IMR-90 (cell line): ENCODE results near the gene CENPP. TPM values are rescaled to one million over a fixed set of nuclear protein-coding genes. Genes with fewer than 3 reads are reported as not detected.

Experiments used
- ATAC-seq: fragments of 200-7000 bp; cut with Tn5 transposase; 2 replicates; pipeline ENCODE4 v1.9.1; 2020; ENCODE audit warnings: low read depth, mild to moderate bottlenecking, moderate library complexity
- BruUV-seq: library from RNA; stranded (reverse); fragments of 400-500 nt; replicated peaks from 2 replicates; lab custom pipeline; 2021; lab: Mats Ljungman, UMichigan
- CTCF ChIA-PET: fragments of 300-600 bp; formaldehyde crosslinking; extraction: SDS; loops from one replicate; lab custom pipeline; 2021; ENCODE audit warnings: antibody characterized with exemption; lab: Yijun Ruan, JAX
- POLR2A ChIA-PET: fragments of 300-600 bp; sonication (Branson Sonifier 250); formaldehyde crosslinking; loops from one replicate; lab custom pipeline; 2022; ENCODE audit warnings: antibody characterized with exemption; ENCODE audit not compliant: unreplicated experiment; lab: Charles Lee
- DNase-seq: peaks from one replicate; pipeline ENCODE4 v3.0.0; 2013
- H2AFZ ChIP-seq: replicated peaks from 2 replicates; pipeline ENCODE3; 2013; ENCODE audit warnings: low read length, mild to moderate bottlenecking; ENCODE audit not compliant: poor library complexity
- H2AK5ac ChIP-seq: 2 replicates; pipeline ENCODE4 v1.6.1; 2013; ENCODE audit warnings: low read depth, low read length, inconsistent platforms
- H2AK9ac ChIP-seq: replicated peaks from 2 replicates; pipeline ENCODE3; 2013; ENCODE audit warnings: mild to moderate bottlenecking, low read depth, low read length, moderate library complexity; ENCODE audit not compliant: poor library complexity
- H2BK120ac ChIP-seq: 2 replicates; pipeline ENCODE4 v1.6.1; 2013; ENCODE audit warnings: low read depth, low read length, inconsistent platforms
- H2BK15ac ChIP-seq: 3 replicates; pipeline ENCODE4 v1.6.1; 2013; ENCODE audit warnings: low read depth, low read length, inconsistent platforms
- H2BK20ac ChIP-seq: 2 replicates; pipeline ENCODE4 v1.6.1; 2013; ENCODE audit warnings: low read depth, mild to moderate bottlenecking, inconsistent platforms, low read length, moderate library complexity
- H2BK5ac ChIP-seq: 2 replicates; pipeline ENCODE4 v1.6.1; 2013; ENCODE audit warnings: mild to moderate bottlenecking, low read depth, low read length, inconsistent platforms; ENCODE audit not compliant: poor library complexity, severe bottlenecking
- H3K14ac ChIP-seq: replicated peaks from 2 replicates; pipeline ENCODE4 v1.6.1; 2013; ENCODE audit warnings: low read depth, low read length, inconsistent platforms
- H3K18ac ChIP-seq: 2 replicates; pipeline ENCODE4 v1.6.1; 2013; ENCODE audit warnings: low read depth, low read length, control low read depth
- H3K23ac ChIP-seq: 2 replicates; pipeline ENCODE4 v1.6.1; 2013; ENCODE audit warnings: low read depth, low read length, inconsistent platforms
- H3K27ac ChIP-seq: 2 replicates; pipeline ENCODE4 v1.5.1; 2013; ENCODE audit warnings: mild to moderate bottlenecking, control low read depth, low read length; ENCODE audit not compliant: insufficient read depth
- H3K27me3 ChIP-seq: 2 replicates; pipeline ENCODE4 v1.6.1; 2013; ENCODE audit warnings: low read length; ENCODE audit not compliant: control insufficient read depth, insufficient read depth
- H3K36me3 ChIP-seq: 2 replicates; pipeline ENCODE4 v1.6.1; 2013; ENCODE audit warnings: low read length, mixed read lengths; ENCODE audit not compliant: control insufficient read depth, insufficient read depth
- H3K4ac ChIP-seq: 2 replicates; pipeline ENCODE4 v1.6.1; 2013; ENCODE audit warnings: low read depth, low read length, inconsistent platforms
- H3K4me1 ChIP-seq: 2 replicates; pipeline ENCODE4 v1.6.1; 2013; ENCODE audit warnings: low read length, mixed read lengths; ENCODE audit not compliant: control insufficient read depth, insufficient read depth
- H3K4me2 ChIP-seq: 2 replicates; pipeline ENCODE4 v1.6.1; 2013; ENCODE audit warnings: low read depth, mild to moderate bottlenecking, control low read depth, low read length, moderate library complexity
- H3K4me3 ChIP-seq: 2 replicates; pipeline ENCODE4 v1.5.1; 2013; ENCODE audit warnings: low read depth, mild to moderate bottlenecking, control low read depth, low read length, moderate library complexity; ENCODE audit not compliant: insufficient read depth
- H3K56ac ChIP-seq: 2 replicates; pipeline ENCODE4 v1.6.1; 2013; ENCODE audit warnings: low read length, inconsistent platforms; ENCODE audit not compliant: insufficient read depth; ENCODE audit errors: extremely low read depth
- H3K79me1 ChIP-seq, 2 experiments: 2 replicates each; pipeline ENCODE4 v1.6.1; 2013; ENCODE audit warnings: low read length in 2 of 2, inconsistent platforms in 1 of 2, low read depth in 1 of 2
- H3K9ac ChIP-seq: 2 replicates; pipeline ENCODE4 v1.6.1; 2013; ENCODE audit warnings: low read depth, low read length, control low read depth
- H3K9me1 ChIP-seq: 2 replicates; pipeline ENCODE4 v1.6.1; 2013; ENCODE audit warnings: low read length, inconsistent platforms; ENCODE audit not compliant: insufficient read depth
- H3K9me3 ChIP-seq: 2 replicates; pipeline ENCODE4 v1.6.1; 2013; ENCODE audit warnings: low read length; ENCODE audit not compliant: control insufficient read depth, insufficient read depth
- H4K20me1 ChIP-seq: 2 replicates; pipeline ENCODE4 v1.6.1; 2013; ENCODE audit warnings: low read length, inconsistent platforms; ENCODE audit not compliant: insufficient read depth
- H4K5ac ChIP-seq: 2 replicates; pipeline ENCODE4 v1.6.1; 2013; ENCODE audit warnings: mild to moderate bottlenecking, low read depth, low read length, control low read depth
- H4K8ac ChIP-seq, 2 experiments: 2 replicates each; pipeline ENCODE4 v1.6.1; 2013; ENCODE audit warnings: low read depth in 2 of 2, low read length in 2 of 2, control low read depth in 1 of 2, inconsistent platforms in 1 of 2
- H4K91ac ChIP-seq: 2 replicates; pipeline ENCODE4 v1.6.1; 2013; ENCODE audit warnings: low read depth, low read length, inconsistent platforms; ENCODE audit not compliant: insufficient read depth
- CEBPB ChIP-seq: IDR thresholded peaks from 2 replicates; pipeline ENCODE4 v1.6.1; 2012; ENCODE audit warnings: low read depth, low read length, improper control_type of control experiment
- FOS ChIP-seq: fragments of 150-350 bp; IDR thresholded peaks from 2 replicates; pipeline ENCODE4 v1.6.1; 2016; ENCODE audit warnings: low read depth, low read length
- MAFK ChIP-seq: IDR thresholded peaks from 2 replicates; pipeline ENCODE4 v1.6.1; 2012; ENCODE audit warnings: low read depth, low read length, improper control_type of control experiment
- RAD21 ChIP-seq: IDR thresholded peaks from 2 replicates; pipeline ENCODE4 v1.6.1; 2012; ENCODE audit warnings: low read length, improper control_type of control experiment
- RCOR1 ChIP-seq: IDR thresholded peaks from 2 replicates; pipeline ENCODE4 v1.6.1; 2012; ENCODE audit warnings: mild to moderate bottlenecking, low read length, improper control_type of control experiment; ENCODE audit not compliant: insufficient replicate concordance
- RFX5 ChIP-seq: IDR thresholded peaks from 2 replicates; pipeline ENCODE4 v1.8.0; 2012; ENCODE audit warnings: low read depth, mild to moderate bottlenecking, low read length, moderate library complexity
- WGBS, 2 experiments: methylation state at CpG; one replicate each; pipeline versions ENCODE4 v1.1.5 to v1.1.7; 2013; ENCODE audit warnings: missing lambda C conversion rate in 2 of 2; ENCODE audit not compliant: insufficient read length in 1 of 2; ENCODE audit errors: extremely low coverage in 2 of 2; 5-methylcytosine and 5-hydroxymethylcytosine counted together
- dilution Hi-C: fragments of 300-500 bp; cut with HindIII; formaldehyde crosslinking; loops from one replicate; pipeline ENCODE4 v1.14.3; 2018; ENCODE audit warnings: low sequenced_read_pairs; ENCODE audit not compliant: unreplicated experiment
- in situ Hi-C: fragments of 300-500 bp; cut with MboI; formaldehyde crosslinking; loops from 3 replicates; pipeline ENCODE4 v1.14.3; 2019; ENCODE audit warnings: low sequenced_read_pairs, inconsistent platforms, mixed read lengths
- intact Hi-C: fragments of 100-400 bp; cut with micrococcal nuclease; formaldehyde crosslinking; loops from 2 replicates; pipeline ENCODE4 v1.10.0; 2022
- polyA plus RNA-seq, 3 experiments: library from polyadenylated mRNA; depleted of rRNA; stranded (reverse); fragments of >200 nt; gene quantifications; 2 replicates each; pipeline ENCODE4 v1.2.3, GENCODE V29; 2012; ENCODE audit warnings: low replicate concordance in 1 of 3
- total RNA-seq: library from RNA; depleted of rRNA; stranded (reverse); fragments of >200 nt; gene quantifications from 2 replicates; pipeline ENCODE4 v1.2.3, GENCODE V29; 2012
- TF ChIP-seq, protein P1 (sequence below): fragments of 150-350 bp; IDR thresholded peaks from 2 replicates; pipeline ENCODE4 v1.6.1; 2016; ENCODE audit warnings: low read depth, mild to moderate bottlenecking, low read length, moderate library complexity, borderline replicate concordance
- TF ChIP-seq, protein P2 (sequence below): fragments of 150-350 bp; IDR thresholded peaks from 2 replicates; pipeline ENCODE4 v1.6.1; 2017; ENCODE audit warnings: mild to moderate bottlenecking, antibody characterized with exemption, low read length, low read depth

The CENPP gene
- total and polyA plus RNA-seq, 2 of the 4 experiments (the other 2 are of a cell fraction): 1.4 to 2.0 TPM

DNA sequence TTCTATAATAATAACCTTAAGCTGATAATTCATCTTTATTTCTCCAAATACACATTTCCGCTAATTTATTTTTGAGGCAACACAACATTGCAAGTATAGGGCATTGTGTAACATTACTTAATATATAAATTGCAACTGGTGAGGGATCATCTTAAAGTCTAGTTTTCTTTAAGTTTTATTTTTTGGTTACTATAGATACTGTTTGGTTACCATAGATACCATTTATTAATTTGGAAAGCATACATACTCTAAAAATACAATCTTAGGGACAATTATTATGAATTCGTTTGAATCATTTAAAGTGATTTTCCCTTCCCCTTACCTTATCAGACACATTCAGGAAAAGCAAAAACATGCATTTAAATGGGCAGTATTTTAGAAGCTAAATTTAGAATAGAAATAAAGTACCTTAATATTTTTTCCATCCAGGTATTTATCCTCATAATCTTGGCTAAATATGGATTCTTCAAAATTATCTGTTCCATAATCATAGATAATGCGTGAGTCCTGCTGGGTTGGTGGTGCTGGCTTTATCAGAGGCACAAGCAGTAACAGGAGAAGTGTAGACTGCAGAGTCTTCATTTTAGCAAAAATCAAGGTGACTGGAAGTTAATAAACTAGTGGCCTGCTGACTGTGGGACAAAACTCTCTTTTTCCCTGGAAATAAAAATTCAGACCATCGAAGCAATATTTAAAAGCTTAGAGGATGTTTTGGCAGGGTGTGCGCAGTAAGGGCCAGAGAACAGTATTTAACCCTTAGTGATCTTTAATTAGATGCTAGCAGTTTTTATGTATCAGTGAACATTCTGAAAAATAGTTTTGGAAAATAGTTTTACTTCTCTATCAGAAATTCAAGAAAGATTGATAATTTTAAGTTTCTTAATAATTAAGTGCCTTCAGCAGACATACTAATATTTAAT lies 77.3 kb downstream of the CENPP start:
- WGBS, 2 experiments: no CpG with 5 or more reads among the region's 5 CpGs

More for the DNA sequence above, 77.3 kb downstream of the CENPP start:
- dilution Hi-C loops: no loop called here
- Histone ChIP-seq H3K4me2 (no peak overlapping the region), H3K4ac (no peak overlapping the region), H3K27me3 (no peaks in the 10 kb centered on the region), H3K14ac (no peak overlapping the region), H3K9me1 (0 out of 2 replicates have a peak, but pooled peaks cover 3% of the 10 kb centered on the region), H2AFZ (no peak overlapping the region), H4K91ac (no peak overlapping the region), H2BK20ac (no peak overlapping the region), H4K20me1 (no peaks in the 10 kb centered on the region), H2AK9ac (no peak overlapping the region), H2AK5ac (no peak overlapping the region), H3K9ac (no peak overlapping the region), H3K18ac (no peak overlapping the region), H3K4me1 (peaks cover 5% of the 10 kb centered on the region; the same call in 1 of the 2 replicates), H3K27ac (no peak overlapping the region), H3K4me3 (no peak overlapping the region), H2BK5ac (no peak overlapping the region), H3K36me3 (no peaks in the 10 kb centered on the region), H4K5ac (no peak overlapping the region), H3K56ac (no peak overlapping the region), H2BK120ac (no peak overlapping the region), H4K8ac (no peak overlapping the region), H2BK15ac (no peak overlapping the region), H3K79me1 (no peaks in the 10 kb centered on the region), H3K23ac (no peak overlapping the region), H3K9me3 (no peaks in the 10 kb centered on the region)
- TF ChIP-seq, protein P1, sequence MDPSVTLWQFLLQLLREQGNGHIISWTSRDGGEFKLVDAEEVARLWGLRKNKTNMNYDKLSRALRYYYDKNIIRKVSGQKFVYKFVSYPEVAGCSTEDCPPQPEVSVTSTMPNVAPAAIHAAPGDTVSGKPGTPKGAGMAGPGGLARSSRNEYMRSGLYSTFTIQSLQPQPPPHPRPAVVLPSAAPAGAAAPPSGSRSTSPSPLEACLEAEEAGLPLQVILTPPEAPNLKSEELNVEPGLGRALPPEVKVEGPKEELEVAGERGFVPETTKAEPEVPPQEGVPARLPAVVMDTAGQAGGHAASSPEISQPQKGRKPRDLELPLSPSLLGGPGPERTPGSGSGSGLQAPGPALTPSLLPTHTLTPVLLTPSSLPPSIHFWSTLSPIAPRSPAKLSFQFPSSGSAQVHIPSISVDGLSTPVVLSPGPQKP: no peak
- TF ChIP-seq RFX5: no peak
- no peak for TF ChIP-seq CEBPB
- TF ChIP-seq RAD21: no peak
- TF ChIP-seq, protein P2, sequence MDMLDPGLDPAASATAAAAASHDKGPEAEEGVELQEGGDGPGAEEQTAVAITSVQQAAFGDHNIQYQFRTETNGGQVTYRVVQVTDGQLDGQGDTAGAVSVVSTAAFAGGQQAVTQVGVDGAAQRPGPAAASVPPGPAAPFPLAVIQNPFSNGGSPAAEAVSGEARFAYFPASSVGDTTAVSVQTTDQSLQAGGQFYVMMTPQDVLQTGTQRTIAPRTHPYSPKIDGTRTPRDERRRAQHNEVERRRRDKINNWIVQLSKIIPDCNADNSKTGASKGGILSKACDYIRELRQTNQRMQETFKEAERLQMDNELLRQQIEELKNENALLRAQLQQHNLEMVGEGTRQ: no peak
- no peak for TF ChIP-seq RCOR1
- no peak for TF ChIP-seq FOS
- TF ChIP-seq MAFK: no peak
- in situ Hi-C loops: no loop called here
- BruUV-seq: no TSS peak
- ChIA-PET POLR2A (no interaction called here), CTCF (no interaction called here)
- ATAC-seq: no peak
- intact Hi-C loops: no loop called here
- DNase-seq: no peak
